Heart left ventricle (tissue), 13 donors: Measurements from ENCODE around the gene C5orf22.

Experiments
- CTCF ChIP-seq, 12 donors: fragments of 200-600 bp; sonication (generic) in 4 of 12; IDR thresholded peaks; one replicate each; pipeline versions ENCODE4 v1.5.0 to v1.8.0; 2018 to 2022; ENCODE audit warnings: antibody characterized with exemption in 12 of 12, mild to moderate bottlenecking in 5 of 12
- POLR2A ChIP-seq, 2 donors: fragments of 450-650 bp; IDR thresholded peaks; one replicate each; pipeline ENCODE4 v1.6.1; 2017; ENCODE audit warnings: antibody characterized with exemption in 2 of 2, mild to moderate bottlenecking in 2 of 2, moderate library complexity in 2 of 2
- donor health status: ischemic (EF 13 %, LVEDD 7.1; RV severe dilation, severe dysfunction).
- donor health status: DM: no; HTN: yes; CAD: no.
- donor health status: DM: no; HTN: no; CAD: no.
- donor health status: ischemic (EF 25% LVEDD 6.9; RV normal size, moderate dysfunction).
- donor health status: ischemic (EF 25% LVEDD 5.7; RV mildly dilated, moderate dysfunction).
- donor health status: ischemic (EF 35%, LVEDD 5.7; RV mildly dilated, moderate dysfunction).
- donor health status: nonischemic (EF 11% LVEDD 7.7; RV severe dilation, severe dysfunction).
- donor health status: DM: yes; HTN: yes; CAD: no.
- donor health status: PGD.
- donor health status: ischemic (EF 29% LVEDD 5.4; RV normal size, mild dysfunction).
- donor health status: nonischemic (EF 23%, LVEDD 6.1; RV moderate dilation, normal function).

- TF ChIP-seq CTCF (IDR thresholded peaks at IDR 0.05), result no peak
- TF ChIP-seq POLR2A (IDR thresholded peaks at IDR 0.05), result no peak
These were observed 53.2 kb downstream of the C5orf22 start for GRCh38 chr5:31585166-31585894.
